GM18868 (cell line): ENCODE data around the gene GRIK4.

Source experiments
- ATAC-seq: cut with Tn5 transposase; IDR thresholded peaks from one replicate; pipeline ENCODE4 v1.9.1; 2021; ENCODE audit warnings: mild to moderate bottlenecking, moderate library complexity; ENCODE audit not compliant: unreplicated experiment

The GRIK4 gene

GRCh38 chr11:120509346-120510053 lies 2.0 kb upstream of the GRIK4 start:
- ATAC-seq, result no peak

DNA sequence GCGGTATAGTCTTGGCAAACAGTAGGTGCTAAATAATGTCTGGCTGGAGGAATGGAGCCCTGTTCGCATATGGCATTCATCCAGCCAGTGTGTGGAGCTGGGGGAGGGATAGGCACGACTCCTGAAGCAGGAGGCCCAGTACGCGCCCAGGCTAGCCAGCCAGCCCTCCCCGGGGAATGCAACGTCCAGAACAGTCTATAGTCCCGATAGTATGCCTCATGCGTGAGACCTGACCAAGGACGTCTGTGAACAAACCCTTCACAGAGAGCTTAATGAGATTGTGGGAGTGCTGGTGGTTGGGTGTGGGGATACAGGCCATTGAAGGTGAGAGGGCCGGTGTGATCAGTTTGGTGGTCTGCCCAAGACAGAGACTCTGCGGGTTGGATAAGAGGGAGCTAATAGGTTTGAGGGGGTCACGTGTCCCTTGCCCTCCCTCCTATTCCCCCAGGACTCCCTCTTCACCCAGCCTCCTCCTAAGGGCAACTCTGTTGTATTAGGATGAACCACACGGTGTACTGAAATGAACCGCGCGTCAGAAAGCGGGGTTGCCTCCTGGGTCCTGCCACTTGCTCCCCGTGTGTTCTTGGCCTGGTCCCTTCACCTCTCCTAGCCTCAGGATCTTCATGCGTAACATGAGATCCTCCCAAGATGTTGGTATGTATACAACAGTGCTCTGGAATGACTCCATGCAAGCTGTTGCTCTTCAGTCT lies 987 bp upstream of the GRIK4 start:
- ATAC-seq, result no peak

DNA sequence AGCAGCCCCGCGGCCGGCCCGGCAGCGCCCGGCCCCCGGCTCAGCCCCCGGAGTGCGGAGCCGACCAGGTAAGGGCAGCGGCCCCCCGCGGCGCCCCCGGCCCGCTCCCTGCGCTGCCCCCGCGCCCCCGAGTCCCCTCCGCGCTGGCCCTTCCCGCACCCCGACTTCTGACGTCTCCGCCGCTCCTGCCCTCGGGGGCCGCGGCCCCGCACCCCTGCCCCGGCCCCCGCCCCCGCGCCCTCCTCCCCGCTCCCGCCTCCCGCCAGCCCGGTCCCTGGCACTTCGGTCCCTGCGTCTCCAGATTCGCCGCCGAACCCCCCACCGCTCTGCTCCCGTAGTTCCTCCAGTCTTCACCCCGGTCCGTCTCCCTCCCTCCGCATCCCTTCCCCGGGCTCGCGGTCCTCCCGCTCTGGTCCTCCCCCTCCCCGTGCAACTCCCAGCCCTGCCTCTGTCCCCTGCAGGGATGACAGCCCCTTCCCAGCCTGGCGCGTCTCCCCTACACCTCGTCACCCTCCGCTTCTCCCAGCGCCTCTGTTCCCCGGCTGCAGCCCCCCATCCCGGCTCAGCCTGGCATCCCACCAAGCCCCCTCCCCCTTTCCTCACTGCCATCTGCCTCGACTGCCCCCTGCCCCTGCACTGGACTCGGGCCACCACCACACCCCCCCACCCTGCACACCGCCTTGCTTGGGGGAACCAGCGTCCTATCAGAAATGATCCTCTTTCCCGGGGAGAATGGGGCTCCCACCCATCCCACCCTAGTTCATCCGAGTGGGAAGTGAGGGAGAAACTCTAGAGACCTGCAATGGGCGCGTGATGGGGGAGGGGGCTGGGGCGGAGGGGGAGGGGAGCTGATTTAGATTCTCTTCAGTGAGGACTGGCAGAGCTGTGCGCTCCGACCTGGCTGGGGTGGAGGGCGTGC lies 531 bp downstream of the GRIK4 start:
- ATAC-seq, result no peak

- ATAC-seq, result no peak
These were observed 1.3 kb downstream of the GRIK4 start for GRCh38 chr11:120512739-120513435.

DNA sequence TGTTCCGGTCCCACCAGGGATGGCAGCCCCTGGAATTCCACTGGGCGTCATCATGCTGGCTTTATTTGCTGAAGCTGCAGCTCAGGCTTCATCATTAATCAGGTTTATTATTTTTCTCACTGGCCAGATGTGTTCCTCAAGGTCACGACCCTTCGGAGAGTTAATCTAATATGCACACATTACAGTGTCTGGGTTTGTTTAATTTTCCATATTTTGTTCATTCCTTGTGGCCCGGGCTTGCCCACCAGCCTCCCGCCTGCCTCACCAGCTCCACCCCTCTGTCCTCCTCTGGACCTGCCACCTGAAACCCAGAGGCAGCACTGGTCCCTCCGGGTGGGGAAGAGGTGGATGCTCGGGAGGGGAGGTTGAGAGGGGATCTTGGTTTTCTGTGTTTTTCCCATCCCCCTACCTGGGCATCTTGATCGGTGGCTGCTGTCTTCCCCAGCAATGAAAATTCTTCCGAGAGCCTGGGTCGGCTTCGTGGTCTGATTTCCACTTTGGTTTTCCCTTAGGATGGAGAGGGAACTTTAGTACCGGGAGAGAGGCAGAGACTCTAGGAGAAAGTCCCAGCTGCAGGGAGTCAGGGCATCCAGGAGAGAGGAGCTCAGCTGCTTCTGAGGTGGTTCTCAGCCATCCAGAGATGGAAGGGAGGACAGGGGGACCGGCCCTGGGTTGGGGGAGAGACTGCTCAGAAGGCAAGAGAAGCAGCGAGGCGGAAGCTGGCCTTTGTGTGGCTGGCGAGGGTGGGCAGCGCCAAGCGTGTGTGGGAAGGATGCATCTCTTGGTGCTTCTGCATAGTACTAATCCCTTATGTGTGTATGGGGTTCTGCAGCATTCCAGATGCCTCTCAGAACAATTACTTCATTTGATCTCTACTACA lies 2.1 kb downstream of the GRIK4 start:
- no peak for ATAC-seq

DNA sequence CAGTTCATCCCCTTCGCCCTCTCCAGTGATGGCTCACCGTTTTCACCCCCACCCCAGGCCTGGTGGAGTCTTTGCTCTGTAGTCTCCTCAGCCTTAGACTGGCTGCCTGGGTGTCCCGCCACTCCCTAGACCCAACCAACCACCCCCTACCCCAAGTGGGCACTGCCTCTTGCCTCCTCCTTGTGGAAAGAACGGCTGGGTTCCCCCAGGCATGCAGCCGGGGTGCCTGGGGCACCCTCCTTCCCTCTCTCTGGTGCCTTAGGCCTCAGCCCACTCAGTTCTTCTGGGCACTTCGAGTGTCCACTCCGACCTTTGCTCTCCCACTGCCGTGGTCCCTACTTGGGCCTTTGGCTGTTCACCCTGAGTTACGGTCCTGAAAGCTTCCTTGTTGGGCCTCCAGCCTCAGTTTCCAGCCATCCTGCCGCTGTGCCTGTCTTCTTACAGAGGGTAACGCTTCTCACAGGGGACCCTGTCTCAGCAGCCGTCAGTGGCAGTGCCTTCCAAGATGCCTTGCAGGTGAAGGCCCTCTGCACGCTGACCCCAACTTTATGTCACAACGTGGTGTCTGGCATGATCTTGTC lies 3.1 kb downstream of the GRIK4 start:
- ATAC-seq, result no peak

DNA sequence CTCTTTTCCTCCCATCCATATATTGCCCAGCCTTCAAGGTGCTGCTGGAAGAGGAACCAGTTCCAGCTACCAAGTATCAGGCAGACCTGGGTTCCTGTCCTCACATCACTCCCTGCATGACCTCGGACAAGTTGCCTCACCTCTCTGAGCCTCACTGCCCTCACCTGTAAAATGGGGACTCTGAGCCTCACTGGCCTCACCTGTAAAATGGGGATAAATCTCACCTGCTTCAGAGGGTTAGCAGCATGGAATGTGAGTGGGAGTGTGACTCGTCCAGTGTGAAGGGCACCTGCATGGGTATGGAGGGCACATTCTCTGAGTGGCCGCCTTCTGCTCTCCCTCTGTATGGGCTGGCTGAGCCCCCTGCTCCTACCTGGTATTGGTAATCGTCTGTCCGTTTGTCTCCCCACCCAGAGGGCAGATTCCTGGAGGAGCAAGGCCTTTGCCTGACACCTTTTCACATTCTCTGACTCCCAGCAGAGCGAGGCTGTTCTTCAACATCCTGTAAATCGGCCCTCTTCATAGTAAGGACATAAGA lies 3.7 kb downstream of the GRIK4 start:
- no peak for ATAC-seq

DNA sequence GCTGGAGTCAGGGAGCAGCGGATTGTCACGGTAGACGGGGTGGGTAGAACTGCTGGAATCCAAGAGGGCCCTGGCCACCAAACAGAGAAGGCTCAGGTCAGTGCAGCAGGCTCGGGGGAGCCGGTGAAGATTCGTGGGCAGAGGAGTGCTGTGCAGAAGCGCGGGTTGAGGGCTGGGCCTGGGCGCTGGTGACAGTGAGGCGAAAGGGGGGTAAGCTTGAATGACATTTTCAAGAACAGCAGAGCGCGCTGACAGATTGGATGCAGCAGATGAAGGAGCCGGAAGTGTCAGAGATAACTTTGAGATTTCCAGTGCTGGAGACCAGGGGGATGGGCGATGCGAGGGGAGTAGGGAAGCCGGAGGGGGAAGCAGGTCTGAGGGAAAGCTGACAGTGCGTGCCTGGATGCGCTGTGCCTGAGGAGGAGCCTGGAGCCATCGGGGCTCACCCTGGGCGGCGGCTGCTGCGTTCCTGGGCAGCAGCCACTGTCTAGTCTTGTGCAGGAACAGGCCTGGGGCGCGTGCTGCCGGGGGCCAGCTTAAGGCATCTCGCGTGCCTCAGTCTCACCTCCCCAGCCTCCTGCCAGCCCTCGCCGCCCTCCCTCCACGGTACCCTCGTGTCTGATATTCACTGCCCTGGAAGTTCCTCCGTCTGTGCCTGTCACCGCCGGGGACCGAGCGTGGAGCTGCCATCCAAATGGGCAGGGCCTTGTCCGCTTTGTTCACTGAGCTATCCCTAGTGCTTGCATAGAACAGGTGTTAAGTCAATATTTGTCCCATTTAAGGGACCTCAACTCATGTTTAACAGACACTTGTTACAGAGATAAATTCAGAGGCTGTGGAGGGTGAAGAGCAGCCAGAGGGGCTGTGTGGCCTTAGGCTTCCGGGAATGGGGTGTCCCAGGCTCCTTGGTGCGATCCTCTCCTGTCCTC lies 5.2 kb downstream of the GRIK4 start:
- no peak for ATAC-seq

- ATAC-seq, result no peak
These were observed 5.8 kb downstream of the GRIK4 start for GRCh38 chr11:120517390-120517761.

DNA sequence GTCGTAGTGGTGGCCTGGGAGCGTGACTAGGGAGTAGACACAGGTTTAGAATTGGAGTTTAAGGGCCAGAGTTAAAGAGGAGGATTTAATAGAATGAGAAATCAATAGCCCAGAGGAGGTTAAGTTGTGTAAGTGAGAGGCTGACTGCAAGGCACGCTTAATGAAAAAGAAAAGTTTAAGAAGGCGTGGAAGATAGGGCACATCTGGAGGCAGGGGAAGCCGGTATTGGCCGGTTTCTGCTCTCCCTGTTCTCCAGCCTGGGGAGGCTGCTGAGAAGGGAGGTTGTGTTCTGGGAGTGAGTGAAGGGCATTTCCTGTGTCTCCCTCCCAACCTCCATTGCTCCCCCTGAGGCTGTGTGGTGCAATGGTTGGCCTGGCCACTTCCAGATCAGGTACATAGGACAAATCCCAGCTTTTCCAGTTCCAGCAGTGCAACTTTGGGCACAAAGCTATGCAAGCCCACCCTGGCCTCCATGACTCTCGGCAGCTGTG lies 6.3 kb downstream of the GRIK4 start:
- ATAC-seq, result no peak

GRCh38 chr11:120518356-120518755 lies 6.8 kb downstream of the GRIK4 start:
- ATAC-seq, result no peak

- no peak for ATAC-seq
These were observed 7.9 kb downstream of the GRIK4 start for GRCh38 chr11:120519474-120519873.

DNA sequence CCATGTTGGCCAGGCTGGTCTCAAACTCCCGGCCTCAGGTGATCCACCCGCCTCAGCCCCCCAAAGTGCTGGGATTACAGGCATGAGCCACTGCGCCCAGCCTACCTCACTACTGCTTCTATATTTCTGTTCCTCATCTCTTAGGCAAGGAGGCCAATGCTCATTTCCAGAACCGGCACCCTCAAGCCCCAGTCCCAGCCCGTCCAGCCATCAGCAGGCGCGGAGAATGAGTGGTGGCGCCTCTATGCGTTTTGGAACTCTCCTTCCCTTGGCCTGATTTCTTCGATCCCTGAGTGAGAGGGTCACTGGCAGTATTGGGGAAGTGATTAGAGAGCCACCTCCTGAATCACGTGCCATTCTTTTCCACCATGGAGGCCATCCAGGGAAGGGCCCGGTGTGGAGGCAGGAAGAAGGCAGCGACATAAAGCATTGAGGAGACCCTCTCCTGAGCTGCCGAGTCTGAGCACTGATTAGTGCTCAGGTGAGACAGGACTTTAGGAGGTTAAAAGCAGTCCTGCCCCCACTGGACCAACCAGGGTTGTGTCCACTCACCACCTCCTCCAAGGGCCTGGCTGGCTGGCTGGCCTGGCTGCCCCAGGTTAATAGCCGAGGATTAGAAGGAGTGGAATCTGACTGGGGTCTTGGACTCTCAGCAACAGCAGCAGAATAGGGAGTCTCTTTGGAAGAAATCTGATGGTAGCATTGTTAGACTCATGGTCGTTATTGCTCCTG lies 8.7 kb downstream of the GRIK4 start:
- ATAC-seq, result no peak

DNA sequence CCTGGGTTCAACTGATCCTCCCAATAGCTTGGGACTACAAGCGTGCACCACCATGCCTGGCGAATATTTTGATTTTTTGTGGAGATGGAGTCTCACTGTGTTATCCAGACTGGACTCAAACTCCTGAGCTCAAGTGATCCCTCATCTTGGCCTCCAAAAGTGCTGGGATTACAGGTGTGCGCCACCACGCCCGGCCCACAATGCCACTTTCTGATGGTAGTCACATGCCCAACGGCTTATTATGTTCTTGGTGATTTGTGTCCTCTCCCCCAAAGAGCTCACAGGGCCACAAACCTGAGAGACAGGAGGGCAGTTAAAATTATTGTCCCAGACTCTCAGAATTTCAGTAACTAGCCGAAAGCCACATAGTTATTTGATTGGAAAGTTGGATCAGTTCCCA lies 9.6 kb downstream of the GRIK4 start:
- no peak for ATAC-seq

DNA sequence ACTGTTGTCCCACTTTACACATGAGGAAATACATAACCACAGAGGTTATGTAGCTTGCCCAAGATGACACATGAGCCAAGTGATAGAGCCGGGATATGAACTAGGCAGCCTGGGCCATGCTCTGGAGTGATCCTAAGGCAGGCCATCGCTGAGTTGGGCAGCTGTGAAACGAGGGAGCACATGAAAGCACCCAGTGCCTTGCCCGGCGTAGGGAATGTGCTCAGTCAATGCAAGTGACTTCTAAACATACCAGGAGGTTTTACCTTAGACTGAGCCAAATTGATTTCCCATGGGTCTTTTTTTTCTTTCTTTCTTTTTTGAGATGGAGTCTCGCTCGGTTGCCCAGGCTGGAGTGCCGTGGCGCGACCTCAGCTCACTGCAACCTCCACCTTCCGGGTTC lies 10.5 kb downstream of the GRIK4 start:
- no peak for ATAC-seq

- ATAC-seq, result no peak
These were observed 11.2 kb downstream of the GRIK4 start for GRCh38 chr11:120522736-120523135.

DNA sequence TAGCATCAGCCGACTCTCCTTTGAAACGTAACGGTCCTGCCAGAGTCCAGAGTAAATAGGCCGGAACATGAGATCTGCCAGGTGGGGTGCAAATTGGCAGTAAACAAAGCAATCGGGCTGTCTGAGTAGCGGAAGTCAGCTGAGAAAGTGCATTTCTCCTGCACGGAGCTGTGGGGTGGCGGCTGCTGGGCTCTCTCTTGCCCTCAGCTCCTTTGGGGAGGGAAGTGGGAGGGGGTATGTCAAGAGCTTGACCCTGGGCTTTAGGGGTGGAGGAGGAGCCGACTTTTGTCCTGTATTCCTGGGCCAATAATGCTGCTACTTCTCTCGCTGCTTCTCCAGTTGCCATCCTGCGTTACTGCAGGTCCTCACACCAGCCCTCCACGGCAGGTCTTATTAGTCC lies 11.6 kb downstream of the GRIK4 start:
- no peak for ATAC-seq
